K562 (cell line): ENCODE data around the gene PUSL1. TPM values are rescaled to one million over a fixed set of nuclear protein-coding genes. Genes with fewer than 3 reads are reported as not detected.

Source experiments
- CBX8 ChIP-seq: fragments of 200-600 bp; sonication (generic); IDR thresholded peaks from 2 replicates; pipeline ENCODE4 v1.6.1; 2012; ENCODE audit warnings: borderline replicate concordance, mixed run types, low read depth, mild to moderate bottlenecking, moderate library complexity, mixed read lengths, low read length, control low read depth, inconsistent platforms; ENCODE audit not compliant: poor library complexity, severe bottlenecking; ENCODE audit errors: extremely low read depth
- HDAC6 ChIP-seq: IDR thresholded peaks from 2 replicates; pipeline ENCODE4 v1.6.1; 2012; ENCODE audit warnings: low read depth, mild to moderate bottlenecking, control low read depth, inconsistent platforms, low read length, moderate library complexity
- PHF8 ChIP-seq: fragments of 200-600 bp; sonication (generic); IDR thresholded peaks from 2 replicates; pipeline ENCODE4 v1.6.1; 2012; ENCODE audit warnings: mixed run types, mild to moderate bottlenecking, inconsistent platforms, low read length, moderate library complexity, borderline replicate concordance
- POLR2AphosphoS2 ChIP-seq: IDR thresholded peaks from 2 replicates; pipeline ENCODE4 v1.6.1; 2012; ENCODE audit warnings: low read length, improper control_type of control experiment
- SAFB ChIP-seq: fragments of 200-400 bp; formaldehyde crosslinking; IDR thresholded peaks from 2 replicates; pipeline ENCODE4 v1.6.1; 2017; ENCODE audit warnings: low read depth, low read length, borderline replicate concordance
- SIRT6 ChIP-seq: IDR thresholded peaks from one replicate; pipeline ENCODE4 v1.6.1; 2012; ENCODE audit warnings: low read depth, mild to moderate bottlenecking, control low read depth, inconsistent platforms, low read length, moderate library complexity
- SMC3 ChIP-seq: conservative IDR thresholded peaks from 2 replicates; pipeline ENCODE4 v1.6.1; 2011; ENCODE audit warnings: low read depth, low read length, improper control_type of control experiment; ENCODE audit not compliant: insufficient read depth
- TCF3 ChIP-seq: sonication (generic); formaldehyde crosslinking; IDR thresholded peaks from 2 replicates; pipeline ENCODE4 v1.4.0; 2020; ENCODE audit warnings: mild to moderate bottlenecking, missing genetic modification reagents
- TFAM ChIP-seq: fragments of 250-450 bp; sonication (Bioruptor Pico); conservative IDR thresholded peaks from 2 replicates; pipeline ENCODE4 v1.5.0; 2021; ENCODE audit warnings: mild to moderate bottlenecking, moderate library complexity
- XRCC3 ChIP-seq: fragments of 450-650 bp; IDR thresholded peaks from 2 replicates; pipeline ENCODE4 v1.6.1; 2017; ENCODE audit warnings: mild to moderate bottlenecking, moderate library complexity
- XRCC5 ChIP-seq: fragments of 200-400 bp; formaldehyde crosslinking; IDR thresholded peaks from 2 replicates; pipeline ENCODE4 v1.6.1; 2017; ENCODE audit warnings: low read depth, mild to moderate bottlenecking, low read length
- ZNF12 ChIP-seq: sonication (generic); formaldehyde crosslinking; IDR thresholded peaks from 2 replicates; pipeline ENCODE4 v1.4.0; 2020; ENCODE audit warnings: mild to moderate bottlenecking, missing genetic modification reagents
- ZNF395 ChIP-seq: fragments of 200-800 bp; sonication (Bioruptor generic); IDR thresholded peaks from 2 replicates; pipeline ENCODE4 v1.6.1; 2017; ENCODE audit warnings: missing genetic modification characterization, missing compliant biosample characterization
- ZNF695 ChIP-seq: fragments of 450-650 bp; formaldehyde crosslinking; IDR thresholded peaks from 2 replicates; pipeline ENCODE4 v1.4.0; 2020; ENCODE audit warnings: mild to moderate bottlenecking, moderate library complexity
- polyA plus RNA-seq, 8 experiments: library from polyadenylated mRNA; depleted of rRNA in 4 of 8; stranded (reverse) in 5 of 8; unstranded in 3 of 8; fragments of >200 nt; fragmentation: Nextera tagmentation in 2 of 8; fragmentation: Illumina TruSeq in 1 of 8; extraction: Ambion mirVana in 2 of 8; extraction: Trizol in 1 of 8; gene quantifications; 2 replicates each; pipeline versions ENCODE4 v1.2.1 to v1.2.3, GENCODE V29; 2011 to 2014; ENCODE audit warnings: inconsistent platforms in 1 of 8, missing spikeins in 1 of 8
- total RNA-seq, 7 experiments: library from RNA; depleted of rRNA in 6 of 7; stranded (reverse); fragments of >200 nt in 6 of 7; fragmentation: Illumina TruSeq in 2 of 7; extraction: Trizol in 2 of 7; gene quantifications; 2 replicates each; pipeline versions ENCODE4 v1.2.1 to v1.2.3, GENCODE V29; 2011 to 2021; ENCODE audit warnings: low replicate concordance in 1 of 7
- TF ChIP-seq, protein P1 (sequence below): sonication (generic); formaldehyde crosslinking; IDR thresholded peaks from 2 replicates; pipeline ENCODE4 v1.8.1; 2022; ENCODE audit warnings: missing genetic modification reagents
- TF ChIP-seq, protein P2 (sequence below): IDR thresholded peaks from 2 replicates; pipeline ENCODE4 v1.6.1; 2016; ENCODE audit warnings: missing genetic modification characterization, missing compliant biosample characterization
- TF ChIP-seq, protein P3 (sequence below): fragments of 250-450 bp; sonication (Bioruptor Pico); IDR thresholded peaks from 2 replicates; pipeline ENCODE4 v1.5.0; 2021; ENCODE audit warnings: mild to moderate bottlenecking, borderline replicate concordance

Gene PUSL1
- total and polyA plus RNA-seq, 9 of the 15 experiments (the other 6 are each of a cell fraction or from before 2014, with no cell fraction given) = 0.62 to 86.9 (median 13.6) TPM

DNA sequence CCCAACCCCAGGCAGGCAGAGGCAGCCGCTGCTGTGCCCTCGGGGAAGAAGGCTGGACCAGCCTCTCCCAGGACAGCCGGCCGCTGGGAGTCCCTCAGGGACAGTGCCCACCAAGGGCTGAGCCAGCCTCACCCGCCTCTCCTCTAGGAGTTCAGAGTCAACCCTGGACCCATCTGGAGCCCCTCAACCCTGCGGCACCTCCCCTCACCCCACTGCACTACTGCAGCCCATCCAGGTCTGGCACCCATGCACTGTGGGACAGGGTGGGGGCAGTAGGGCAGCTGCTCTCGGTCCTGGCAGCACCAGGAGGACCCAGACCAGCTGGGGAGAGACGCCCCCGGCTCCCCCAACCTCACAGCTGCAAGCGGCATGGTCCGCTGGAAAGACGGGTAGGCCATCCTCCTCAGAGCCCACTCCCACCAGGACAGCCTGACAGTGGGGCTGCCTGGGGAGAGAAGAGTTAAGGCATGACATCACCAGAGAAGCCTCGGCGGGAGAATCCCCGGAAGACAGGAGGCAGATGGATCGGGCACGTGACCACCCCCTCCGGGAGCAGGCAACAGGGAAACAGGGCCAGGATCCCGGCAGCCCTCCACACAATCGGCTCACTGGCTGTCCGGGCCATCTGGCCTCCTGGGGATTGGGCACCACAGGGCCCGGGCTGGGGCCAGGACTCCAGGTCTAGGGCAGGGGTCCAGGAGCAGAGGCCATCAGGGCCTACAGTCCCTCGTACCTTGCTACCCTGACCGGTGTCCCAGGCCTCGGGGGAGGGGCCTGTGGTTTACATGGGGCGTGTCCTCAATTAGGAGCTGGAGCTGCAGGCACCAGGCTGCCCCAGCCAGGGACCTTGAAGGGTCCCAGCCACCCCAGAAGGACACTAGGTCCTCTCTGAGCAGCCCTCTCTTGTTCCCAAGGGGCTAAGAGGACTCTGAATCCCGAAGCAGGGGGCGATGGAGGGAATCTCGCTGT is 3.8 kb upstream of the PUSL1 start (continued):
- TF ChIP-seq POLR2AphosphoS2 (no peak), SAFB (no peak), ZNF395 (CRISPR knock-in tag) (no peak), TFAM (no peak), TCF3 (CRISPR knock-in tag) (no peak), ZNF12 (CRISPR knock-in tag) (no peak), XRCC3 (no peak), PHF8 (no peak), SIRT6 (no peak), ZNF695 (no peak), SMC3 (no peak), HDAC6 (no peak), XRCC5 (no peak), CBX8 (no peak)
- TF ChIP-seq, protein P1, sequence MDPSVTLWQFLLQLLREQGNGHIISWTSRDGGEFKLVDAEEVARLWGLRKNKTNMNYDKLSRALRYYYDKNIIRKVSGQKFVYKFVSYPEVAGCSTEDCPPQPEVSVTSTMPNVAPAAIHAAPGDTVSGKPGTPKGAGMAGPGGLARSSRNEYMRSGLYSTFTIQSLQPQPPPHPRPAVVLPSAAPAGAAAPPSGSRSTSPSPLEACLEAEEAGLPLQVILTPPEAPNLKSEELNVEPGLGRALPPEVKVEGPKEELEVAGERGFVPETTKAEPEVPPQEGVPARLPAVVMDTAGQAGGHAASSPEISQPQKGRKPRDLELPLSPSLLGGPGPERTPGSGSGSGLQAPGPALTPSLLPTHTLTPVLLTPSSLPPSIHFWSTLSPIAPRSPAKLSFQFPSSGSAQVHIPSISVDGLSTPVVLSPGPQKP (CRISPR knock-in tag) = no peak
- TF ChIP-seq, protein P2, sequence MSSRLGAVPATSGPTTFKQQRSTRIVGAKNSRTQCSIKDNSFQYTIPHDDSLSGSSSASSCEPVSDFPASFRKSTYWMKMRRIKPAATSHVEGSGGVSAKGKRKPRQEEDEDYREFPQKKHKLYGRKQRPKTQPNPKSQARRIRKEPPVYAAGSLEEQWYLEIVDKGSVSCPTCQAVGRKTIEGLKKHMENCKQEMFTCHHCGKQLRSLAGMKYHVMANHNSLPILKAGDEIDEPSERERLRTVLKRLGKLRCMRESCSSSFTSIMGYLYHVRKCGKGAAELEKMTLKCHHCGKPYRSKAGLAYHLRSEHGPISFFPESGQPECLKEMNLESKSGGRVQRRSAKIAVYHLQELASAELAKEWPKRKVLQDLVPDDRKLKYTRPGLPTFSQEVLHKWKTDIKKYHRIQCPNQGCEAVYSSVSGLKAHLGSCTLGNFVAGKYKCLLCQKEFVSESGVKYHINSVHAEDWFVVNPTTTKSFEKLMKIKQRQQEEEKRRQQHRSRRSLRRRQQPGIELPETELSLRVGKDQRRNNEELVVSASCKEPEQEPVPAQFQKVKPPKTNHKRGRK = no peak
- TF ChIP-seq, protein P3, sequence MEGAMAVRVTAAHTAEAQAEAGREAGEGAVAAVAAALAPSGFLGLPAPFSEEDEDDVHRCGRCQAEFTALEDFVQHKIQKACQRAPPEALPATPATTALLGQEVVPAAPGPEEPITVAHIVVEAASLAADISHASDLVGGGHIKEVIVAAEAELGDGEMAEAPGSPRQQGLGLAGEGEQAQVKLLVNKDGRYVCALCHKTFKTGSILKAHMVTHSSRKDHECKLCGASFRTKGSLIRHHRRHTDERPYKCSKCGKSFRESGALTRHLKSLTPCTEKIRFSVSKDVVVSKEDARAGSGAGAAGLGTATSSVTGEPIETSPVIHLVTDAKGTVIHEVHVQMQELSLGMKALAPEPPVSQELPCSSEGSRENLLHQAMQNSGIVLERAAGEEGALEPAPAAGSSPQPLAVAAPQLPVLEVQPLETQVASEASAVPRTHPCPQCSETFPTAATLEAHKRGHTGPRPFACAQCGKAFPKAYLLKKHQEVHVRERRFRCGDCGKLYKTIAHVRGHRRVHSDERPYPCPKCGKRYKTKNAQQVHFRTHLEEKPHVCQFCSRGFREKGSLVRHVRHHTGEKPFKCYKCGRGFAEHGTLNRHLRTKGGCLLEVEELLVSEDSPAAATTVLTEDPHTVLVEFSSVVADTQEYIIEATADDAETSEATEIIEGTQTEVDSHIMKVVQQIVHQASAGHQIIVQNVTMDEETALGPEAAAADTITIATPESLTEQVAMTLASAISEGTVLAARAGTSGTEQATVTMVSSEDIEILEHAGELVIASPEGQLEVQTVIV (CRISPR knock-in tag) = no peak
